GM23338 (cell line): ENCODE results near the gene CEP295NL. TPM values are rescaled to one million over a fixed set of nuclear protein-coding genes. Genes with fewer than 3 reads are reported as not detected.

Experiments used
- ATAC-seq: fragments of 200-7000 bp; cut with Tn5 transposase; 3 replicates; pipeline ENCODE4 v1.9.1; 2020
- DNase-seq: peaks from one replicate; pipeline ENCODE4 v3.0.0-alpha.2; 2015; ENCODE audit warnings: low spot score
- H2AFZ ChIP-seq: fragments of 200-600 bp; sonication (generic); 2 replicates; pipeline ENCODE4 v1.8.0; 2016; ENCODE audit warnings: antibody characterized with exemption, mild to moderate bottlenecking, moderate library complexity
- H3F3A ChIP-seq: fragments of 200-600 bp; sonication (generic); replicated peaks from 2 replicates; pipeline ENCODE4 v1.8.0; 2017; ENCODE audit warnings: antibody characterized with exemption, mixed run types, low read depth
- H3K27ac ChIP-seq: fragments of 200-600 bp; sonication (generic); 2 replicates; pipeline ENCODE4 v1.6.1; 2016; ENCODE audit warnings: low read depth
- H3K27me3 ChIP-seq: fragments of 200-600 bp; sonication (generic); 2 replicates; pipeline ENCODE4 v1.8.0; 2016; ENCODE audit warnings: mild to moderate bottlenecking, mixed run types, moderate library complexity; ENCODE audit not compliant: insufficient read depth
- H3K36me3 ChIP-seq: fragments of 200-600 bp; sonication (generic); 2 replicates; pipeline ENCODE4 v1.8.0; 2016; ENCODE audit warnings: mild to moderate bottlenecking; ENCODE audit not compliant: insufficient read depth
- H3K4me1 ChIP-seq: fragments of 200-600 bp; sonication (generic); 2 replicates; pipeline ENCODE4 v1.8.0; 2016; ENCODE audit warnings: mild to moderate bottlenecking, moderate library complexity; ENCODE audit not compliant: insufficient read depth
- H3K4me2 ChIP-seq: fragments of 200-600 bp; sonication (generic); 2 replicates; pipeline ENCODE4 v1.7.1; 2017; ENCODE audit warnings: mixed run types
- H3K4me3 ChIP-seq: fragments of 200-600 bp; sonication (generic); 2 replicates; pipeline ENCODE4 v1.6.1; 2016; ENCODE audit warnings: mixed run types
- H3K79me2 ChIP-seq: fragments of 200-600 bp; sonication (generic); replicated peaks from 2 replicates; pipeline ENCODE4 v1.8.0; 2017; ENCODE audit warnings: mild to moderate bottlenecking; ENCODE audit not compliant: insufficient read depth
- H3K9me2 ChIP-seq: fragments of 200-600 bp; sonication (generic); 2 replicates; pipeline ENCODE4 v1.8.0; 2017; ENCODE audit not compliant: insufficient read depth
- H4K20me1 ChIP-seq: fragments of 200-600 bp; sonication (generic); replicated peaks from 2 replicates; pipeline ENCODE4 v1.8.0; 2017; ENCODE audit warnings: mild to moderate bottlenecking; ENCODE audit not compliant: insufficient read depth
- H3K27ac Mint-ChIP-seq: 2 replicates; pipeline ENCODE4 v1.8.0; 2020; ENCODE audit warnings: inconsistent platforms, mild to moderate bottlenecking, moderate library complexity, mixed read lengths
- H3K27me3 Mint-ChIP-seq: 3 replicates; pipeline ENCODE4 v1.8.0; 2022; ENCODE audit warnings: low read depth, mild to moderate bottlenecking, moderate library complexity, mixed read lengths, inconsistent platforms; ENCODE audit not compliant: insufficient read depth, poor library complexity
- H3K36me3 Mint-ChIP-seq: 3 replicates; pipeline ENCODE4 v1.8.0; 2021; ENCODE audit warnings: low read depth, mild to moderate bottlenecking, inconsistent platforms, moderate library complexity, mixed read lengths
- H3K4me1 Mint-ChIP-seq: 3 replicates; pipeline ENCODE4 v1.8.0; 2020; ENCODE audit warnings: mild to moderate bottlenecking, inconsistent platforms, mixed read lengths
- H3K4me3 Mint-ChIP-seq: 3 replicates; pipeline ENCODE4 v1.8.0; 2021; ENCODE audit warnings: moderate library complexity, mild to moderate bottlenecking, inconsistent platforms, mixed read lengths
- H3K9me3 Mint-ChIP-seq: 3 replicates; pipeline ENCODE4 v1.8.0; 2020; ENCODE audit warnings: moderate library complexity, mild to moderate bottlenecking, inconsistent platforms, mixed read lengths
- CREB1 ChIP-seq: fragments of 250-450 bp; sonication (Bioruptor Pico); IDR thresholded peaks from 2 replicates; pipeline ENCODE4 v1.5.0; 2020; ENCODE audit warnings: low read depth, mild to moderate bottlenecking, moderate library complexity
- CTCF ChIP-seq, 2 experiments: fragments of 200-600 bp in 1 of 2; sonication (generic) in 1 of 2; conservative IDR thresholded peaks; 2 replicates each; pipeline versions ENCODE4 v1.5.1 to v1.6.1; 2016 to 2017; ENCODE audit warnings: antibody characterized with exemption in 2 of 2, low read depth in 2 of 2, mild to moderate bottlenecking in 2 of 2, moderate library complexity in 1 of 2
- ETS1 ChIP-seq: IDR thresholded peaks from 2 replicates; pipeline ENCODE4 v1.6.1; 2016; ENCODE audit warnings: antibody characterized with exemption
- EZH2 ChIP-seq: fragments of 200-600 bp; sonication (generic); IDR thresholded peaks from one replicate; pipeline ENCODE4 v1.8.0; 2017; ENCODE audit warnings: antibody characterized with exemption, mild to moderate bottlenecking, low read depth; ENCODE audit not compliant: unreplicated experiment
- EZH2phosphoT487 ChIP-seq: fragments of 200-600 bp; sonication (generic); IDR thresholded peaks from one replicate; pipeline ENCODE4 v1.8.1; 2018; ENCODE audit warnings: antibody characterized with exemption; ENCODE audit not compliant: unreplicated experiment
- JUNB ChIP-seq: IDR thresholded peaks from one replicate; pipeline ENCODE4 v1.6.1; 2016; ENCODE audit warnings: antibody characterized with exemption; ENCODE audit not compliant: unreplicated experiment
- NANOG ChIP-seq: IDR thresholded peaks from 2 replicates; pipeline ENCODE4 v1.6.1; 2016; ENCODE audit warnings: antibody characterized with exemption, borderline replicate concordance
- POLR2AphosphoS5 ChIP-seq: IDR thresholded peaks from 2 replicates; pipeline ENCODE4 v1.6.1; 2016; ENCODE audit warnings: antibody characterized with exemption, low read depth
- REST ChIP-seq: IDR thresholded peaks from one replicate; pipeline ENCODE4 v1.6.1; 2018; ENCODE audit warnings: antibody characterized with exemption; ENCODE audit not compliant: unreplicated experiment
- STAT1 ChIP-seq: IDR thresholded peaks from one replicate; pipeline ENCODE4 v1.6.1; 2016; ENCODE audit warnings: antibody characterized with exemption; ENCODE audit not compliant: unreplicated experiment
- ZNF114 ChIP-seq: fragments of 250-450 bp; sonication (Bioruptor Pico); IDR thresholded peaks from 2 replicates; pipeline ENCODE4 v1.5.0; 2020; ENCODE audit warnings: mild to moderate bottlenecking, moderate library complexity
- ZNF331 ChIP-seq: fragments of 250-450 bp; sonication (Bioruptor Pico); IDR thresholded peaks from 2 replicates; pipeline ENCODE4 v1.5.0; 2020; ENCODE audit warnings: low read depth, mild to moderate bottlenecking, moderate library complexity
- ZNF462 ChIP-seq: fragments of 250-450 bp; sonication (Bioruptor Pico); IDR thresholded peaks from 2 replicates; pipeline ENCODE4 v1.5.0; 2020; ENCODE audit warnings: mild to moderate bottlenecking, moderate library complexity
- polyA plus RNA-seq: library from polyadenylated mRNA; unstranded; fragments of >200 nt; fragmentation: Nextera tagmentation; extraction: Ambion mirVana; gene quantifications from 2 replicates; pipeline ENCODE4 v1.2.1, GENCODE V29; 2016
- total RNA-seq: library from RNA; depleted of rRNA; stranded (reverse); fragments of >200 nt; shearing (Covaris generic); gene quantifications from 2 replicates; pipeline ENCODE4 v1.2.3, GENCODE V29; 2014

The CEP295NL gene
- total and polyA plus RNA-seq, 2 experiments from 2014 or later: 0.69 TPM; not detected in 1

GRCh38 chr17:78944956-78945355 lies 42.0 kb upstream of the CEP295NL start:
- H3K9me2 ChIP-seq: no peaks in the 10 kb centered on the region
- no peak for ATAC-seq
- no peak overlapping the region for H3K4me3 Mint-ChIP-seq
- no peak overlapping the region for H3K27ac Mint-ChIP-seq
- H3K4me2 ChIP-seq: no peak overlapping the region
- no peak for DNase-seq
- H3K36me3 ChIP-seq: no peaks in the 10 kb centered on the region
- H3F3A ChIP-seq: no peaks in the 10 kb centered on the region
- H3K27me3 Mint-ChIP-seq: peaks cover 13% of the 10 kb centered on the region
- H3K79me2 ChIP-seq: no peaks in the 10 kb centered on the region
- H4K20me1 ChIP-seq: no peaks in the 10 kb centered on the region
- TF ChIP-seq POLR2AphosphoS5 (no peak), NANOG (no peak), EZH2phosphoT487 (no peak), ZNF331 (CRISPR knock-in tag) (no peak), CTCF (conservative IDR thresholded peaks at IDR 0.05; ENCODE audit: low read depth in 2 of 2) (no peak), REST (no peak), ZNF114 (CRISPR knock-in tag) (no peak), EZH2 (no peak), STAT1 (no peak), JUNB (no peak), CREB1 (CRISPR knock-in tag) (no peak), ZNF462 (CRISPR knock-in tag) (no peak), ETS1 (no peak)
- no peaks in the 10 kb centered on the region for H3K27me3 ChIP-seq
- no peaks in the 10 kb centered on the region for H3K36me3 Mint-ChIP-seq
- H3K4me3 ChIP-seq: no peak overlapping the region
- H3K9me3 Mint-ChIP-seq: peaks cover 8% of the 10 kb centered on the region
- H3K4me1 ChIP-seq: no peaks in the 10 kb centered on the region
- no peak overlapping the region for H2AFZ ChIP-seq
- H3K4me1 Mint-ChIP-seq: no peaks in the 10 kb centered on the region; the same call in 2 of the 3 replicates
- H3K27ac ChIP-seq: no peak overlapping the region
